Aorta (tissue), 5 donors: ENCODE results near the gene CEP19. TPM values are rescaled to one million over a fixed set of nuclear protein-coding genes. Genes with fewer than 3 reads are reported as not detected.

Experiments used
- ATAC-seq: fragments of 200-7000 bp; cut with Tn5 transposase; one replicate; pipeline ENCODE4 v1.9.1; 2022; ENCODE audit warnings: moderate library complexity; ENCODE audit not compliant: low FRiP score
- DNase-seq, 2 donors: peaks; one replicate each; pipeline ENCODE4 v3.0.0-alpha.2; 2020
- H3K27ac ChIP-seq, 2 donors: one replicate each; pipeline ENCODE4 v1.5.1; 2013; ENCODE audit warnings: low read length in 2 of 2, mild to moderate bottlenecking in 2 of 2, moderate library complexity in 2 of 2, control low read depth in 1 of 2, inconsistent platforms in 1 of 2, low read depth in 1 of 2
- H3K27me3 ChIP-seq, 2 donors: one replicate each; pipeline ENCODE4 v1.6.1; 2013; ENCODE audit warnings: control low read depth in 1 of 2, low read length in 1 of 2, mild to moderate bottlenecking in 1 of 2, moderate library complexity in 1 of 2; ENCODE audit not compliant: insufficient read depth in 2 of 2, control insufficient read depth in 1 of 2
- H3K36me3 ChIP-seq, 2 donors: one replicate each; pipeline ENCODE4 v1.6.1; 2013; ENCODE audit warnings: control low read depth in 1 of 2, low read length in 1 of 2, mild to moderate bottlenecking in 1 of 2; ENCODE audit not compliant: insufficient read depth in 2 of 2, control insufficient read depth in 1 of 2
- H3K4me1 ChIP-seq, 2 donors: one replicate each; pipeline ENCODE4 v1.6.1; 2013; ENCODE audit warnings: low read length in 2 of 2, control low read depth in 1 of 2, mild to moderate bottlenecking in 1 of 2, moderate library complexity in 1 of 2; ENCODE audit not compliant: insufficient read depth in 2 of 2, control insufficient read depth in 1 of 2
- H3K4me3 ChIP-seq, 2 donors: one replicate each; pipeline ENCODE4 v1.5.1; 2013; ENCODE audit warnings: low read length in 2 of 2, control low read depth in 1 of 2, mild to moderate bottlenecking in 1 of 2
- H3K9me3 ChIP-seq: one replicate; pipeline ENCODE4 v1.6.1; 2013; ENCODE audit warnings: mild to moderate bottlenecking, low read length; ENCODE audit not compliant: control insufficient read depth
- whole genome bisulfite sequencing, 2 donors: extraction: QIAGEN DNeasy Blood & Tissue Kit; methylation state at CpG; one replicate each; pipeline ENCODE4 v1.1.7; 2013; 5-methylcytosine and 5-hydroxymethylcytosine counted together
- intact Hi-C, 2 donors: fragments of 100-400 bp; cut with DNase I; formaldehyde crosslinking; loops; one replicate each; pipeline versions ENCODE4 v1.14.2 to v1.15.0; 2022
- polyA plus RNA-seq, 2 donors: library from polyadenylated mRNA; stranded (reverse); fragments of 200-250 nt; gene quantifications; one replicate each; pipeline ENCODE4 v1.2.3, GENCODE V29; 2013
- total RNA-seq, 2 donors: library from RNA; stranded (reverse); fragmentation: NEBNext Ultra II Directional; extraction: Animal tissue kit (Norgen Biotek cat#: 25700); gene quantifications; one replicate each; pipeline ENCODE4 v1.2.1, GENCODE V29; 2021
- donor health status: healthy with polysubstance abuse.
- donor health status: Bipolar disorder and iron deficiency.
- donor health status: DM: no; HTN: no; CAD: no.
- donor health status: DM: no; HTN: no; CAD: no.
- donor health status: DM: yes; HTN: yes; CAD: no.

Gene CEP19
- total and polyA plus RNA-seq, 4 donors, result 0.84 to 1.8 (median 1.4) TPM

DNA sequence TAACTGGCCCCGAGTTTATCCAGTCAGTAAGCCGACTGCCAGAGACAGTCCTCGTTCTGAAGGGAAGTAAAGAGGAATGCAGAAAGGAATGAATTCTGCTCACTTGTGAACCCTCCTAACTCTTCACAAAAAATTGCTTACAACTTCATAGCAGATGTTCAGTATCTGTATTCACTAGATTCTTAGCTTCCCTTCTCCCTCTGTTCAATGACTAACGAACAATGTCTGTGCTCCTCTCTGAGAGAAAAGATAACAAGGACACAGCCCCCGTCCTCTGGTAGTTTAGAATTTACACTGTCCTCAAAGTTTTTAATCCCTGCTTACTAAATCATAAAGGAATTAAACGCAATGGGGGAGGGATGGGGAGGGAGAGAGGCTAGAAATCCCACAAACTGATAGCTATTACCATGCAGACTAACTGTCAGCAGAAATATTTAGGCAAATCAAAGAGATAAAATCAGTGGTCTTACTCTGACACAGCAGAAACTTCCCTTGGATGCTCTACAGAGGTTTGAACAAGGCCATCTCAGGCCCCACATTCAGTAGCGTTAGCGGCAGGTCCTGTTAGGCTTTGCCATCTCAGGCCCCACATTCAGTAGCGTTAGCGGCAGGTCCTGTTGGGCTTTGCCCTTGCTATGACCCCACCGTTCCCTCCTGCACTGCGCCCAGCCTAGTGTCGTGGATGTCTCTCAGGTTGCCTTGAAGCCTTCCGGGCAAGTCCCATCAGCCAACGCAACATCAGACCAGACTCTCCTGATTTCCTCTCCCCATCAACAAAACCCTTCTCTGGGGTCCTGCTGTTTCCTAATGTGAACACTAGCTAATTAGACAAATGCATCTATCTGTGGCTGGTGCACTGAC is 49.1 kb downstream of the CEP19 start:
- H3K36me3 ChIP-seq, result no peaks in the 10 kb centered on the region
- ATAC-seq, result no peak
- intact Hi-C loops, result no loop called here
- no peak overlapping the region for H3K4me3 ChIP-seq
- 53 to 59% methylated on average over 15 of the region's 15 CpGs for WGBS, 2 donors
- no peak overlapping the region for H3K27ac ChIP-seq
- no peak for DNase-seq
- no peaks in the 10 kb centered on the region for H3K4me1 ChIP-seq
- H3K9me3 ChIP-seq, result no peaks in the 10 kb centered on the region
- H3K27me3 ChIP-seq, result no peaks in the 10 kb centered on the region

DNA sequence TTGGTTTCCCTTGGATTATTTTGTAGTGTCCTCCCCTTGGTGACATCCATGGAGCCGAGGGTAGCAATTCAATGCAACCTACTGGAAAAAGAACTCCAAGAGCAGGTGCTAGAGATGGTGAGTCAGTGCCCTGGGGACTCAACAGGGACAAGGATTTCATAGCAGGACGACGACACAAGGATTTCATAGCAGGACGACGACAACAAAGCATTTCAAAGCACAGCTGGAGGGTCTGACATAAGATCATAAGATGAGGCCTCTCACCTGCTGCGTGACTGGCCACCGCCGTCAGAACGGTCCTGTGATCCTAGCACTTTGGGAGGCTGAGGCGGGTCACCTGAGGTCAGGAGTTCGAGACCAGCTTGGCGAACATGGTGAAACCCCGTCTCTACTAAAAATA is 50.0 kb downstream of the CEP19 start:
- Histone ChIP-seq H3K4me1 (no peaks in the 10 kb centered on the region), H3K4me3 (no peak overlapping the region), H3K9me3 (no peaks in the 10 kb centered on the region), H3K27me3 (no peaks in the 10 kb centered on the region), H3K27ac (no peak overlapping the region), H3K36me3 (no peaks in the 10 kb centered on the region)
- DNase-seq (no peak), ATAC-seq (no peak)
- intact Hi-C loops, result no loop called here
- 86% methylated on average over 13 of the region's 13 CpGs for WGBS, 2 donors

- no peaks in the 10 kb centered on the region for H3K9me3 ChIP-seq
- H3K27me3 ChIP-seq, result no peaks in the 10 kb centered on the region
- 82 to 84% methylated on average over 16 of the region's 16 CpGs for WGBS, 2 donors
- intact Hi-C loops, result no loop called here
- H3K36me3 ChIP-seq, result no peaks in the 10 kb centered on the region
- no peaks in the 10 kb centered on the region for H3K4me1 ChIP-seq
- DNase-seq (no peak), ATAC-seq (no peak)
- no peak overlapping the region for H3K27ac ChIP-seq
- H3K4me3 ChIP-seq, result no peak overlapping the region
These were observed 50.6 kb downstream of the CEP19 start for GRCh38 chr3:196661400-196661799.

DNA sequence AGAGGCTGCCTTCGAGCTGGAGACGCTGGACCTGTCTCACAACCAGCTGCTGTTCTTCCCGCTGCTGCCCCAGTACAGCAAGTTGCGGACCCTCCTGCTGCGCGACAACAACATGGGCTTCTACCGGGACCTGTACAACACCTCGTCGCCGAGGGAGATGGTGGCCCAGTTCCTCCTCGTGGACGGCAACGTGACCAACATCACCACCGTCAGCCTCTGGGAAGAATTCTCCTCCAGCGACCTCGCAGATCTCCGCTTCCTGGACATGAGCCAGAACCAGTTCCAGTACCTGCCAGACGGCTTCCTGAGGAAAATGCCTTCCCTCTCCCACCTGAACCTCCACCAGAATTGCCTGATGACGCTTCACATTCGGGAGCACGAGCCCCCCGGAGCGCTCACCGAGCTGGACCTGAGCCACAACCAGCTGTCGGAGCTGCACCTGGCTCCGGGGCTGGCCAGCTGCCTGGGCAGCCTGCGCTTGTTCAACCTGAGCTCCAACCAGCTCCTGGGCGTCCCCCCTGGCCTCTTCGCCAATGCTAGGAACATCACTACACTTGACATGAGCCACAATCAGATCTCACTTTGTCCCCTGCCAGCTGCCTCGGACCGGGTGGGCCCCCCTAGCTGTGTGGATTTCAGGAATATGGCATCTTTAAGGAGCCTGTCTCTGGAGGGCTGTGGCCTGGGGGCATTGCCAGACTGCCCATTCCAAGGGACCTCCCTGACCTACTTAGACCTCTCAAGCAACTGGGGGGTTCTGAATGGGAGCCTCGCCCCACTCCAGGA is 51.5 kb downstream of the CEP19 start:
- H3K4me3 ChIP-seq, result no peak overlapping the region
- intact Hi-C loops, result no loop called here
- no peaks in the 10 kb centered on the region for H3K27me3 ChIP-seq
- no peaks in the 10 kb centered on the region for H3K4me1 ChIP-seq
- H3K27ac ChIP-seq, result no peak overlapping the region
- WGBS, 2 donors, result 87 to 89% methylated on average over 32 of the region's 32 CpGs
- no peak for DNase-seq
- ATAC-seq, result no peak
- no peaks in the 10 kb centered on the region for H3K9me3 ChIP-seq
- H3K36me3 ChIP-seq, result no peaks in the 10 kb centered on the region

DNA sequence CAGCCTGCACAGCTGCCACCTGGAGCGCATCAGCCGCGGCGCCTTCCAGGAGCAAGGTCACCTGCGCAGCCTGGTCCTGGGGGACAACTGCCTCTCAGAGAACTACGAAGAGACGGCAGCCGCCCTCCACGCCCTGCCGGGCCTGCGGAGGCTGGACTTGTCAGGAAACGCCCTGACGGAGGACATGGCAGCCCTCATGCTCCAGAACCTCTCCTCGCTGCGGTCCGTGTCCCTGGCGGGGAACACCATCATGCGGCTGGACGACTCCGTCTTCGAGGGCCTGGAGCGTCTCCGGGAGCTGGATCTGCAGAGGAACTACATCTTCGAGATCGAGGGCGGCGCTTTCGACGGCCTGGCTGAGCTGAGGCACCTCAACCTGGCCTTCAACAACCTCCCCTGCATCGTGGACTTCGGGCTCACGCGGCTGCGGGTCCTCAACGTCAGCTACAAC is 52.1 kb downstream of the CEP19 start:
- WGBS, 2 donors, result 95% methylated on average over 35 of the region's 35 CpGs

More for the DNA sequence above, 52.1 kb downstream of the CEP19 start:
- no peaks in the 10 kb centered on the region for H3K9me3 ChIP-seq
- no peaks in the 10 kb centered on the region for H3K27me3 ChIP-seq
- no peaks in the 10 kb centered on the region for H3K36me3 ChIP-seq
- no peak overlapping the region for H3K4me3 ChIP-seq
- ATAC-seq (no peak), DNase-seq (no peak)
- no peaks in the 10 kb centered on the region for H3K4me1 ChIP-seq
- intact Hi-C loops, result no loop called here
- no peak overlapping the region for H3K27ac ChIP-seq

Other genes with a start within 250 kb of the CEP19 start
- gene RNF168, start 208.5 kb downstream of the CEP19 start, total RNA-seq, result 10 to 100 TPM; 30.2 to 34.9 TPM
- gene RNF168, start 208.5 kb downstream of the CEP19 start, polyA plus RNA-seq, result 1 to 10 TPM; 4.5 to 6.9 TPM
- gene SMCO1, start 196.9 kb downstream of the CEP19 start, total RNA-seq, result not detected
- gene SMCO1, start 196.9 kb downstream of the CEP19 start, polyA plus RNA-seq, result not detected
- 10 to 100 TPM; 11.0 to 11.4 TPM for gene WDR53, start 143.7 kb downstream of the CEP19 start, total RNA-seq
- 1 to 10 TPM; 3.4 to 5.7 TPM for gene WDR53, start 143.7 kb downstream of the CEP19 start, polyA plus RNA-seq
- gene FBXO45, start 143.6 kb downstream of the CEP19 start, total RNA-seq, result 1 to 10 TPM; 6.1 to 7.9 TPM
- 1 to 10 TPM; 3.1 to 3.9 TPM for gene FBXO45, start 143.6 kb downstream of the CEP19 start, polyA plus RNA-seq
- gene NRROS, start 72.6 kb downstream of the CEP19 start, total RNA-seq, result 10 to 100 TPM in 1 of 2 donors, 1 to 10 TPM in 1; 7.6 to 17.3 TPM
- gene NRROS, start 72.6 kb downstream of the CEP19 start, polyA plus RNA-seq, result 1 to 10 TPM in 1 of 2 donors, under 1 TPM in 1; 0.43 to 2.0 TPM
- 10 to 100 TPM; 13.6 to 16.7 TPM for gene PIGX, start 127 bp upstream of the CEP19 start, total RNA-seq
- gene PIGX, start 127 bp upstream of the CEP19 start, polyA plus RNA-seq, result 10 to 100 TPM; 11.5 to 15.3 TPM
- gene PAK2, start 27.6 kb upstream of the CEP19 start, total RNA-seq, result 10 to 100 TPM; 56.0 to 59.5 TPM
- gene PAK2, start 27.6 kb upstream of the CEP19 start, polyA plus RNA-seq, result 10 to 100 TPM; 14.2 to 18.3 TPM
- gene SENP5, start 155.7 kb upstream of the CEP19 start, total RNA-seq, result 10 to 100 TPM; 40.3 to 42.8 TPM
- gene SENP5, start 155.7 kb upstream of the CEP19 start, polyA plus RNA-seq, result 10 to 100 TPM in 1 of 2 donors, 1 to 10 TPM in 1; 4.9 to 12.7 TPM
- gene NCBP2, start 230.3 kb upstream of the CEP19 start, total RNA-seq, result 10 to 100 TPM; 42.0 to 48.1 TPM
- gene NCBP2, start 230.3 kb upstream of the CEP19 start, polyA plus RNA-seq, result 10 to 100 TPM; 40.3 to 59.6 TPM